Stimulated activated CD4-positive, alpha-beta T cell treated with anti-CD3 and anti-CD28 coated beads, TNF-alpha, amount 100 ng/mL, for 4 hours (primary cell): Measurements from ENCODE around the gene ANP32B.
A peak's percentile ranks its signal among the peaks of the same experiment; 100 is the strongest.

ENCODE experiments used
- DNase-seq, 3 experiments: peaks; one replicate each; pipeline ENCODE4 v3.0.0-alpha.2; 2020; ENCODE audit warnings: low read depth in 3 of 3

The ANP32B gene

DNA sequence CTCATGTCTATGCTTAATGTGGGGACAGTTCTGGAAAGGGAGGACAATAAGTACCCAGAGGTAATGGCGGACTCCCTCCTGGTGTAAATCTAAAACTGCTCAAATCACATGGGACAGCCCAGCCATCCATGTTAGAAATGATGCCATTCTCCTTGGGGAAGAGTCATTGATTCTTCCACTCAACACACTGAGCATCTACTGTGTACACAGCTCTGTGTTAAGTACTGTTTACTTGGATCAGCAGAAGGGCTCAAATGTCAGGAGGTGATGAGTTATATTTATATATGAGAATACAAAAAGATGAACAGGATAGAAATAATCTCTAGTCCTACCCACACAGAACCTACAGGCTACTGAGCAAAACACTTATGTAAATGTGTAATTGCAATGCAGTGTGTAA lies 41.6 kb downstream of the ANP32B start:
- DNase-seq = no peak

DNA sequence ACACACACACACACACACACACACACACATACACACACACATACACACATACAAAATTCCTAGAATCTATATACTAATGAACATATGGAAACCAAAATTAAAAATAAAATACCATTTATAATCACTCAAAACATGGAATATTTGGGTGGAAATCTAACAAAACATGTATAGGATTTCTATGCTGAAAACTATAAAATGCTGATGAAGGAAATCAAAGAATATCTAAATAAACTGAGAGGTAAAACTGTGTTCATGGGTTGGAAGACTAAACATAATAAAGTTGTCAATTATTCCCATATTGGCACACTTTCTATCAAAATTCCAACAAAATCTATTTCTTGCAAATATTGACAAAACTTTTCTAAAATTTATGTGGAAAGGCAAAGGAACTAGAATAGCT lies 48.0 kb downstream of the ANP32B start:
- DNase-seq = no peak

DNA sequence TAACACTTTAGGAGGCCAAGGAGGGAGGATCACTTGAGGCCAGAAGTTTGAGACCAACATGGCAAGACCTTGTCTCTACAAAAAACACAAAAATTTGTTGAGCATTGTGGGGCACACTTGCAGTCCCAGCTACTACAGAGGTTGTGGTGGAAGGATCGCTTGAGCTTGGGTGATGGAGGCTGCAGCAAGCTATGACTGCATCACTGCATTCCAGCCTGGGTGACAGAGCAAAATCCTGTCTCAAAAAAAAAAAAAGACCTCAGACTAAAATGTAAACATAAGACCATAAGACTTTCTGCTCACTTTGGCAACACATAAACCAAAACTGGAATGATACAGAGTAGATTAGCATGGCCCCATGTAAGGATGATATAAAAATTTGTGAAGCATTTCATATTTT lies 48.8 kb downstream of the ANP32B start:
- no peak for DNase-seq

DNA sequence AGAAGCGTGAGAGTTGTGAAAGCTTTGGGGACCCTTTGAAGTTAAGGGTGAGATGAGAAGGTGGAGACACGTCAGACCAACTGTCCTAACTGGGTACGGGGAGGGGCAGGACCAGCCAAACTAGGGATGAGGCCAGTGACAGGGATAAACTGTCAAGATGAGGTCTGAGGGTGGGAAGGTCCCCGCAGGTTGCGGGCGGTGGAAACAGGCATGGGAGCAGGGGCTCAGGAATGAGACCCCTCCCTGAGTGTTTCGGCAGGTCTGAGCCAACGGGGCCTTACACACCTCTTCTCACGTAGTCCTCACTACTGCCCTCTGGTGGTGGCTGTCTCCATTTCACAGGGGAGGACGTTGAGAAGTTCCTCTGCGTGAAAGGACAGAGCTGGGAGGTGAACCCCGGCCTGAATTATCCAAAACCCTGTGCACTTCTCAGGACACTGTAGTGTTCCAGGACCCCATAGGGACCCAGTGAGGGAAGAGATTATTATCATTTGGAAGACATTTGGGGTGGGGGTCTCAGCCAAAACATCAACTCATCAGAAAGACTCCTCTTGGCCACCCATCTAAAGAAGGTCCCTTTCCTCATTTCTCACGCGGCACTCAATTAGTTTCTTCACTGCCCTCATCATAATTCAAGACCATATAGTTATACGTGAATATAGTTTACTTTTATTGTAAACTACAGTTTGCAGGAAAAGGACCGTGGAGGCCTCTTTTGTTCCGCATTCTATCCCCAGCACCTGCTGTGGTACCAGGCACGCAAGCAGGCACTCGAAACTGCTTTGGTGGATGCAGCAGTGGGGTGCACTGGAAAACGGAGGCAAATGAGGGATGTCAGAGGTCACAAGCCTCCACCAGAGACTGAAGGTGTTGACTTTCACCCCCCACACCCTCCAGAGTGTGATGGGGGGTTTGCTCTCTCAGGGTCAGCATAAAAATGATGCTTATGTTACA lies 51.7 kb downstream of the ANP32B start:
- peak; percentile 78 to 91 (median 84) for DNase-seq

DNA sequence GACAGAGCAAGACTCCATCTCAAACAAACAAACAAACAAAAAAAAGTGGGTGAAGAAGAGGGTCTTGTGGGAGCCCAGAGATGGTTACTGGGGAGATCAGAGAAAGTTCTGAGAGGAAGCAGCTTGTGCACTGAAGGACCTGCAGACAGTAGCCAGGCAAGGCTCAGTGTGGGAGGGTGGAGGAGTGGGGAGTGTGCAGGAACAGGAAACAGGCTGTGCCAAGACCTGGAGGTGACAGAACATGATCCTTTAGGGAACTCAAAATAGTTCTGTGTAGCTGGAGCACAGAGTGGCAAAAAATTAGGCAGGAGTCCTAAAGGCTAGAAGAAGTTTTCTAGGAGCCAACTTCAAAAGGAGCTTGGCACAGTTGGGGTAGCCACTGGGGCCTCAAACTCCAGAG lies 54.2 kb downstream of the ANP32B start:
- DNase-seq = no peak

DNA sequence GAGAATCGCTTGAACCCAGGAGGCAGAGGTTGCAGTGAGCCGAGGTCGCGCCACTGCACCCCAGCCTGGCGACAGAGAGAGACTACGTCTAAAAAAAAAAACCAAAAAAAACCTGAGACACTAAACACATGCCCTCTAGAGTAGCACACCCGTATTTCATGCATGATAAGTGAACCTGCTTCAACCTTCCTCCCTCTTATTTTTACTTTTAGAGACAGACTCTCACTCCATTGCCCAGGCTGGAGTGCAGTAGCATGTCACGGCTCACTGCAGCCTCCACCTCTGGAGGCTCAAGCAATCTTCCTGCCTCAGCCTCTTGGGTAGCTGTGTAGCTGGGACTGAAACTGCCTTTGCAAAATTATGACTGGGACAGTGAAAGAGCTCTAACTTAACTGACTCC lies 55.8 kb downstream of the ANP32B start:
- no peak for DNase-seq

DNA sequence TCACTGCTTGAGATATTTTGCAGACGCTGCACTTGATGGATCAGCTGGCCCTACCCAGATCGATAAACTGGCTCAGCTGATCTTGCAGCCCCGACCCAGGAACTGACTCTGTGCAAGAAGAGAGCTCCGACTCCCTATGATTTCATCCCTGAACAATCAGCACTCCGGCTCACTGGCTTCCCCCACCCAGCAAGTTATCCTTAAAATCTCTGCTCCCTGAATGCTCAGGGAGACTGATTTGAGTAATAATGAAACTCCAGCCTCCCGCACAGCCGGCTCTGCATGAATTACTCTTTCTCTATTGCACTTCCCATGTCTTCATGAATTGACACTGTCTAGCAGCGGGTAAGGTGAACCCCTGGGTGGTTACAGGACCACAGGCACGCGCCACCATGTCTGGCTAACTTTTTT lies 56.5 kb downstream of the ANP32B start:
- no peak for DNase-seq

DNA sequence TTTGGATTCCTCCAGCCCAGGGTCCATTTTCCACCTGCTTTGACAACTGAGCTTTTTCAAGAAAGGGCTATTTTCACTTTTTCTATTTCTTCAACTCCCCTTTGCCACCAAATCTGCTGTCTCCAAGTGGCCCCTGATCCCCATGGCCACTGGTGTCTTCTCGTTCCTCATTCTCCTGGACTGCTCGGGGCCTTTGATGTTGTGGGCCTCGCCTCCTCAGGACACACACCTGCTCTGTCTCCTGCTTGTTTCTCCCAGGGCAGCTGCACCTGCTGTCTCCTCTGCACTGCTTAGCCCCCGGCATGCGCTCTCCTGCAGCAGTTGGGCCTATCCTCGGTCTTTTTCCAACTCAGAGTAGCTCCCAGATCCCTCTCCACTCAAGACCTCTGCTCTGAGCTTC lies 57.1 kb downstream of the ANP32B start:
- DNase-seq = no peak

DNA sequence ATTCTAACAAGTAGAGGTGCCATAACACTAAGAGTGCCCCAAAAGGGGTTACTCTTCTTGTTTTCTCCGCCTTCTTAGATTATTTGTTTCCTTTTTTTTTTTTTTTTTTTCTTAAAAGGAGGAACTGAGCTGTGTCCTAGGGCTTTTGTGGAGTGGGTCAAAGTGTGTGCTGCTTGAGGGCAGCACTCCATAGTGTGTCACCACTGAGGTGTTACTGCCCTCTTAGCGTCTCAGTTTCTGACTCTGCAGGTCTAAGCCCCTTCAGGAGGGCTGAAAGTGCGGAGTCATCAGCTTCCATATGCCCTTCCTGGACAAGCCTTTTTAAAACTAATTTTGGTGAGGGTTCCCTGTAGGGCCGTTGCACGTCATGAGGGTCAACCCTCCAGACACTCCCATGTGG lies 60.8 kb downstream of the ANP32B start:
- no peak for DNase-seq

DNA sequence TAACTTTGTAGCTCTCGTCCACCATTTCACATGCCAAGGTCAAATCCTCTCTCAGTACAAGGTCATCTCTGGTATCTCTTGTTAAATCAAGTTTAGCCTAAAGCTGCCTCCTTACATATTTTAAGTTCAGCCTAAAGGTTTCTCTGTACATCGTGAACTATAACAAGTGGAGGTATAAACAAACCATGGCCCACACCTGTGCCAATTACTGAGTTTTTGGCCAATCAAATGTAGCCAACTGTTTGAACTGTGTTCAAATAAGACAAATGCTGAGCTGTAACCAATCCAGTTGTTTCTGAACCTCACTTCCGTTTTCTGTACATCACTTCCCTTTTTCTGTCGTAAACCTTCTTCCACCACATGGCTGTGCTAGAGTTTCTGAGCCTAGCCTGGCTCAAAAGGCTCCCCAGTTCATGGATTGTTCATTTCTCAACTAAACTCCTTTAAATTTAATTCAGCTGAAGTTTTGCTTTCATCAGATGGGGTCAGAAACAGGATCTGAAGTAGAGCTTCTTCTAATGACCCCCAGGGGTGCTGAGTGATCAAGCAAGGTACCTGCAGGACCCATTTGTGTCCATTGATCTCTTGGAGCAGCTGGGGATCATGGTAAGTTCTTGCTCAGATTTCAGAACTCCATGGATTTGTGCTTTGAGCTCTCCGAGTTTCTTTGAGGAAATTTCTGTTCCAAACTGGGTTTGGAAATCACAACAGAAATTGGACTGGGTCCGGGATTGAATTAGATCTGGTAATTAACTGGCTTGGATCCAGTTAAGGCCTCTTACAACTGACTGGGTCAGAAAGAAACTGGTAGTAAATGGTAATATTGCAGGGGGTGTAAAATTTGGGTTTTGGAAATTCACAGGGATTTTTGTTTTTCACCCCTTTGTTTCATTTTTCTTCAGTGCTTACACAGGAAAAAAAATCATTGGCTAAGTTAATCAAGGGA lies 62.4 kb downstream of the ANP32B start:
- DNase-seq = no peak

DNA sequence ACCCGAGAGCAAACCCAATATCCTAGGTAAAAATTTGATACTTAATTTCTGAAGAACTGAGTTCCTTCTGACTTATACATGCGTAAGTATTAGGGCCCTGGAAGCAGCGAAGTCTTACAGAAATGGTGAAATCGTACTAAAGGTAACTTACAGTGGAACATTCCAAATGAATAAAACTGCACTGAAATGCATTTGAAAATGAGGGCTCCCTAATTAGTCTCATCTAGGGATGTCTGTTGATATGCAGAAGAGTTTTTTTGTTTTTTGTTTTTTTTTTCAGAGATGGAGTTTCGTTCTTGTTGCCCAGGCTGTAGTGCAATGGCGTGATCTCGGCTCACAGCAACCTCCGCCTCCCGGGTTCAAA lies 63.0 kb downstream of the ANP32B start:
- no peak for DNase-seq

DNA sequence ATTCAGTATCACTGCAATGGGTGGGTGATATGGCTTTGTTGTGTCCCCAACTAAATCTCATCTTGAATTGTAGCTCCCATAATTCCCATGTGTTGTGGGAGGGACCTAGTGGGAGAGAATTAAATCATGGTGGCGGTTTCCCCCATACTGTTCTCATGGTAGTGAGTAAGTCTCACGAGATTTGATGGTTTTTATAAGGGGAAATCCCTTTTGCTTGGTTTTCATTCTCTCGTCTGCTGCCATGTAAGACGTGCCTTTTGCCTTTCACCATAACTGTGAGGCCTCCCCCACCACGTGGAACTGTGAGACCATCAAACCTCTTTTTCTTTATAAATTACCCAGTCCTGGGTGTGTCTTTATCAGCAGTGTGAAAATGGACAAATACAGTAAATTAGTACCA lies 63.9 kb downstream of the ANP32B start:
- no peak for DNase-seq

DNA sequence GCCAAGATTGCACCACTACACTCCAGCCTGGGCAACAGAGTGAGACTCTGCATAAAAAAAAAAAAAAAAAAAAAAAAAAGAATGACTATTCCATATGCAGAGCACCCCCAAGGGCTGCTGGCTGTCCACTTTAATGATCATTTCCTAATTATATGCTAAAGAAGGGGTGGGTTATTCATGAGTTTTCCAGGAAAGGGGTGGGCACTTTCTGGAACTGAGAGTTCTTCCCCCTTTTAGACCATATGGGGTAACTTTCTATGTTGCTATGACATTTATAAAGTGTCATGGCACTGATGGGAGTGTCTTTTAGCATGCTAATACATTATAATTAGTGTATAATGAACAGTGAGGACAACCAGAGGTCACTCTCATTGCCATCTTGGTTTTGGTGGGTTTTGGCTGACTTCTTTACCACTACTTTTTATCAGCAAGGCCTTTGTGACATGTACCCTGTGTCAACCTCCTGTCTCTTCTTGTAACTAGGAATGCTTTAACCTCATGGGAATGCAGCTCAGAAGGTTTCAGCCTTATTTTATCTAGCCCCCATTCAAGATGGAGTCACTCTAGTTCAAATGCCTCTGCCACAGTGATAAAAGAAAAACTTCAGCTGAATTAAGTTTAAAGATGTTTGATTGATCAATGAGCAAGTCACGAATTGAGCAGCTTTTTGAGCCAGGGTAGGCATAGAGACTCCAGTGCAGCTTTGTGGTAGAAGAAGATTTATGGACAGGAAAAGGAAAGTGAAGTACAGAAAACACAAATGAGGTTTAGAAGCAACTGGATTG lies 66.3 kb downstream of the ANP32B start:
- DNase-seq = no peak

DNA sequence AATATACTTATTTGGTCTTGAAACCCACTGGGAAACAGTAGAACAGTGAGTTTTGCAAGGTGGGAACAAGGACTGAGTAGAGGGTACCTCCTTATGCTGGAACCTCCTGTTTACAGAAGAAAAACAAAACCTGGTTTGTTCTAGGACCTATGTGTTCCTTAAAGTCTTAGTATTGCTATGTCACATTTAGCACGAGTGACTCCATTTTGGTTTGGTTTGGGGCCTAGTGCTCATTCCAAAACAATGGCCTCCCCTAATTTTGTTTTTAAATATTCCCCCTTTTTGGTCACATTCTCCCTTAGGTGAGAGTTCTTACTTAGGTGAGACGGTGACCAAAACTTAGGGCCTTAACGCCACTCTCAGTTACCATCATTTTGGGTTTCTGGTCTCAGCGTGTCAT lies 67.2 kb downstream of the ANP32B start:
- DNase-seq = no peak

DNA sequence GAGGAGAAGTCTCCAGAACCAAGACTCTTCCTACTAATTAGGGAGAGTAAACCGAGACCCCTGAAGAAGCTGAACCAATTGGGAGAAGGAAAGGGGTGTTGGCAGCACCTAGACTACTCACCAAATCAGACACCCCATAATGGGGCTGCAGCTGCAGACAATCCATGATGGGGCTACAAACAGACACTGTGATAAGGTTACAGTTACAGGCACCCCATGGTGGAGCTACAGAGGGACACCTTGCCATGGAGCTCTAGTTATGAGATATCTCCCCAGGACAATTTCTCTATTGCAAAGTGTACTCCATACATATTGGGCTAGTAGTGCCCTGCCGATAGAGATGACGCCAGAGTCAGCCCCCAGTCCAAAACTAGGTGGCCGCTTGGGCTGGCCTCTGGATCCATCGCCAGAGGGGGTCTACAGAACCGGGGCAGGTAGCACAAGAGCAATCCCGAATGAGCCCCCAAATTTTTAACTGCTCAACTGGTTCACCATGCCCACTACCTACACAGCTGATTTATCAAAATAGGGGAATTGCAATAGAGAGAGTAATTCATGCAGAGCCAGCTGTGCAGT lies 71.3 kb downstream of the ANP32B start:
- DNase-seq = no peak

DNA sequence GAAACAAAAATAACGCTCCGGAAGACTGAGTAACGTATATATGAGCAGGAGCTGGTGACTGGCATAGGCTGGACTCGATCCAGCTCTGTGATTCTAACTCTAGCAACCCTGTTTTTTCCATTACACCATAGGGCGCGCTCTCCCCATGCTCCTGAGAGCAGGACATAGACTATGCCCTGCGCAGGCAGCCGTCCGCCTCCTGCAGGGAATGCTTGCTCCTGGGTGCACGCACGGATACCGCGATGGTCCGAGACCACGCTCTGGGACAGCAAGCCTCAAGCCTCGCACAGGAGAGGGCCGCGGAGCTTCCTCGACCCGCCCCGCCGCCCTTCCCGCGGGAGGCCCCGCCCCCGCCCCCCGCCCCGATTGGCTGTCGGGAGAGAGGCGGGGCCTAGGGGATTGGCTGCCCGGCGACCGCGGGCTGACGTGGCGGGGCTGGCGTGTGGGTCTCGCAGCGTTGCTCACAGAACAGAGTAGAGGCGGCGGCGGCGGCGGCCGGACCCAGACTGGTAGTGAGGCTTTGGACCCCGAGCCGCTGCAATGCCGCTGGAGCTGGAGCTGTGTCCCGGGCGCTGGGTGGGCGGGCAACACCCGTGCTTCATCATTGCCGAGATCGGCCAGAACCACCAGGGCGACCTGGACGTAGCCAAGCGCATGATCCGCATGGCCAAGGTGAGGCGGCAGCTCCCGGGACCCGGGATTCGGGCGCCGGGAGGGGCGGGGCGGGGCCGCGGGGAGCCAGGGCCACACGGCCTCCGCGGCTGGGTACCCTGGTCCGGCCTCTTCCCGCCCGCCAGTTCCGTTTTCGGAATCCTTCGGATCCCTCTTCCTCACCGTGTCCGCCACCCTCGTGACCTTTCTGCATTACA lies 73.4 kb downstream of the ANP32B start, which contains the start of gene NANS:
Gene NANS, plus strand, starts transcription at position 464 of the 869 bp plus-strand sequence. Its CDS starts 77 bp downstream, at position 541.
- DNase-seq = peak; percentile 82 to 86 (median 83)

DNA sequence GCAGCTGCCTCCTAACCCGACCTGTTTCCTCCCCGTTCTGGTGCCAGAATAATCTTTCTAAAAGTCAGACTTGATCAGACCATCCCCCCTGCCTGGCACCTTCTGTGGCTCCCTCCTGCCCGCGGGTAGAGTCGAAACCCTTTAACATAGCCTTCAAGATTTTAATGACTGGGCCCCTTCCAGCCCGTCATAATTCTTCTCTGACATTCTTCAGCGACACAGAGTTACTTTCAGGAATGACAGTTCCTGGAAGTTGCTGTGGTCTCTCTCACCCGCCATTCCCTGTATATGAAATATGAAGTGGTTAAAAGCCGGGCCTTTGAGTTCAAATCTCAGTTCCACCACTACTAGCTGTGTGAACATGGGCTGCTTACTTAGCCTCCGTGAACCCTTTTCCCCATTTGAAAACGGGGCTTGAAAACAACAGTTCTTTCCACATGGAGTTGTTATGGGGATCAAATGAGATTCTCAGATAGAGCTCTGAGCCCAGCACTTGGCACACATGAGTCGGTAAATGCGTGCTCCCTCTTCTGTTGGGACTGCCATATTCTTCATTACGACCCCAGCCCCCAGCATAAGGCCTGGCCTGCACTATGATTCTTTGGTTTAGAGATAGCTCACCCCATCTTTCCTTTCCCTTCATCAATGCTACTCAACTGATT lies 74.1 kb downstream of the ANP32B start:
- DNase-seq = no peak

DNA sequence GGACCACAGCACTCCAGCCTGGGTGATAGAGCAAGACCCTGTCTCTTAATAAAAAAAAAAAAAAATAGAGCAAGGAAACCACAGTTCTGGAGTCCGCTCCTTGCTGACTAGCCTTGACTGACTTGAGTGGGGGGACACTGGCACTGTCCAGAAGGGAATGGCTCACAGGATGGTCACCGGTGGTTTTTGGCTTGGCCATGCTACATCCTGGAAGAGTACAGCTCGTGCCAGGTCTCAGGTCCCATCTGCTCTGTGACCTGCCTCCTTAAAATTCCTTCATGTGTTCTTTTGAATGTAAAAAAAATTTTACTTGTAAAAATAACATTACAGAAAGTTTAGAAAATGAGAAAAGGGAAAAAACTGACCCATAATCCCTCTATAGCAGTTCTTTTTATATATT lies 79.0 kb downstream of the ANP32B start:
- DNase-seq = no peak

DNA sequence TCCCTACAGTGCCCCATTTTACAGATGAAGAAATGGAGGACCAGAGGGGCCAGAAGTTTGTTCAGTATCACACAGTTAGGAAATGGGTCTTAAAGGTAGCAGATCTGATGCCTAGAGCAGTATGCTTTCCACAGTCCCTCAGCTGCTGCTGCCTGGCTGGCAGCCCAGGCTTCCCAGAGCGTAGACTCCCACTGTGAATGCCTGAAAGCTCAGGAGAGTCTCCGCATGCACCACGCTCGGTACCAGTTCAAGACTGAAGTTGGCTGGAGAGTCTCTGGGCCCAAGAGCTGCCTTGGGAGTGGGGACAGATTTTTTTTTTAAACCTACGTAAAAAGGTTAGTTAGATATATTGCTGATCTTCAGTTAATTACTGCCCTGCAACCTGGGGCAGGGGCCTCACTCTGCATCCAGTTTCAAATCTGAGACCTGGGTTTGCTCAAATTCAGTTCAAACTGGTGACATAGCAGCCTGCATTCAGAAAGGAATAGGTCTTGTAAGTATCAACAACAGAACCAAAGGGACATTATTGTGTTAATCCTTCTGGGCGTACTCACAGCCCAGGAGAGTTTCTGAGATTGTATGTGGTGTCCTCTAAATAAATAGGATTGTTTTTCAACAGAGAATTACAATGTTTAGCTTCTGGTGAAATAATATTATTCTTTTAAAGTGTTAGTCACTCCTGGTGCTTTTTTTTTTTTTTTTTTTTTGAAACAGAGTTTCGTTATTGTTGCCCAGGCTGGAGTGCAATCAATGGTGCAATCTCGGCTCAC lies 81.7 kb downstream of the ANP32B start:
- DNase-seq = no peak
